AG09319 (cell line): Measurements from ENCODE around the gene ZNF277.

Source experiments
- DNase-seq: peaks from one replicate; pipeline ENCODE4 v3.0.0-alpha.2; 2010; ENCODE audit warnings: low read depth; ENCODE audit errors: extremely low read depth
- CTCF ChIP-seq: IDR thresholded peaks from 2 replicates; pipeline ENCODE4 v1.5.1; 2011; ENCODE audit warnings: low read depth, mild to moderate bottlenecking, inconsistent platforms, low read length, moderate library complexity

ZNF277 gene

GRCh38 chr7:112174192-112174591 is 32.3 kb upstream of the ZNF277 start:
- no peak for TF ChIP-seq CTCF
- DNase-seq: no peak

GRCh38 chr7:112176241-112176640 is 30.3 kb upstream of the ZNF277 start:
- no peak for TF ChIP-seq CTCF
- no peak for DNase-seq

GRCh38 chr7:112176693-112177415 is 29.6 kb upstream of the ZNF277 start:
- TF ChIP-seq CTCF: no peak
- no peak for DNase-seq

GRCh38 chr7:112180223-112180622 is 26.3 kb upstream of the ZNF277 start:
- no peak for TF ChIP-seq CTCF
- DNase-seq: no peak

- no peak for DNase-seq
- TF ChIP-seq CTCF: no peak
Measured at GRCh38 chr7:112182749-112183148, 23.7 kb upstream of the ZNF277 start.

- TF ChIP-seq CTCF: no peak
- no peak for DNase-seq
Measured at GRCh38 chr7:112183266-112183665, 23.2 kb upstream of the ZNF277 start.

- no peak for DNase-seq
- TF ChIP-seq CTCF: no peak
Measured at GRCh38 chr7:112184455-112184854, 22.0 kb upstream of the ZNF277 start.
